8988T (cell line): ENCODE results near the gene RCAN2.

ENCODE experiments used
- DNase-seq: peaks from one replicate; pipeline ENCODE4 v3.0.0; 2011

RCAN2 gene

DNA sequence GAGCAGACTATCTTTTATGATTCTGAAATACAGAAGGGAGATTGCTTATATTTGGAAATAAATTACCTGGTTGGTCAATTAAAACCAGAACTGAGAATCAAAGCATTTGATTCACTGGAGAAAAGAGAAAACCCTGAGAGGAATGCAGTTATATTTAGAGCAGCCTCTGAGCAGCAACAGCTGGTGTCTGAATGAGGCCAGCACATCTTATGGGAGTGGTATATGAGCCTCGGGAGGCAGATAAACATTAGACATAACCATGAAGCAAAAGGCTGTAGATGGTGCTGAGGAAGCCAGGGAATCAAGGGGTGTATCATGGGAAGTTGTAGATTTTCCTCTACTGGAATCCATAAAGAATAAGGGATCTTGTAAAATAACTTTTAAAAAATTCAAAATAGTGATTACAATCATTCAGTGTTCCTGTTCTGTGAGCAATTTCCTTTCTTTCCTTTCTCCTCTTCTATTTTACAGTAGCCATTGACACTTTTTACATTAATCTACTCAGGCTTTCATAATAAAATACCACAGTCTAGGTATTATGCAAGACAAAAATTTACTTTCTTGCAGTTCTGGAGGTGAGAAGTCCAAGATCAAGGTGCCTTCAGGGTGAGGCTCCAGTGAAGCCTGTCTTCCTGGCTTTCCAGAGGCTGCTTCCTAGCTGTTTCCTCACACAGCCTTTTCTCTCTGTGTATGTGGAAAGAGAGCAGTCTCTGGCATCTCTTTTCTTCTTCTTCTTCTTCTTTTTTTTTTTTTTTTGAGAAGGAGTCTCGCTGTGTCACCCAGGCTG lies 287.7 kb downstream of the RCAN2 start:
- DNase-seq = no peak

GRCh38 chr6:46201702-46202101 lies 289.5 kb downstream of the RCAN2 start:
- no peak for DNase-seq

DNA sequence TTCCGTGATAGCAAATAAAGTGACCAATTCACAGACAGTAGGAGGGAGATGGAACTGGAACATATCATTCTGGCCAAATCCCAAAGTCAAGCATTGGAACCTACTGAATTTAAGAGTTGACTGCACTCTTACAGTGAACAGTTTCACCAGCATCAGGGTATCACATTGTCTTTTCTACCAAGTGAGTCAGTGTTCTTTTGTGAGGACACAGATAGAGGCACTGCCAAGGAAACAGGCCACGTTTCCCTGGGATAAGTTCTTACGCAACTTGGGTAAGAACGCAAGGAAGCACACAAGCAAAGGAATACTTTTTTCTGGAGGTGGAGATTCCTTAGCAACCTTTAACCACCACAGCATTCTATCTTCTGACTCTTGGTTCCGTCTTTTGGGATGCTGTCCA lies 291.9 kb downstream of the RCAN2 start:
- DNase-seq = no peak

DNA sequence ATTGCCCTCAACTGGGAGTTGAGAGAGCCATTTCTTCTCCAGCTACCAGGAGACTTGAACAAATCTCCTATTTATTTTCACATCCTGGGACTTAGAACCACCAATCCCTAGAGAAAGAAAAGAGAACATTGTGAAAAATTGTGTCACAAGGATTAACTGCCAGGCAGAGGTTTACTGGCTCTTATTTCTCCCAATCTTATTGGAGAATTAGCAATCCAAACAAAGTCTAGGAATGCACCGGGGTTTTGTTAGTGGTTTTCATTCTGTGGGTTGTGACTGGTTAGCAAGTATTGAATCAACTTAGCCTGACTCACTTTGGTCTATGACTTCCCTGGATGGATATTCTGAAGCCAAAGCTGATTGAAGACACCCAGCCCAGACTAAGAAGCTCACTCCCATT lies 299.3 kb downstream of the RCAN2 start:
- DNase-seq = no peak

DNA sequence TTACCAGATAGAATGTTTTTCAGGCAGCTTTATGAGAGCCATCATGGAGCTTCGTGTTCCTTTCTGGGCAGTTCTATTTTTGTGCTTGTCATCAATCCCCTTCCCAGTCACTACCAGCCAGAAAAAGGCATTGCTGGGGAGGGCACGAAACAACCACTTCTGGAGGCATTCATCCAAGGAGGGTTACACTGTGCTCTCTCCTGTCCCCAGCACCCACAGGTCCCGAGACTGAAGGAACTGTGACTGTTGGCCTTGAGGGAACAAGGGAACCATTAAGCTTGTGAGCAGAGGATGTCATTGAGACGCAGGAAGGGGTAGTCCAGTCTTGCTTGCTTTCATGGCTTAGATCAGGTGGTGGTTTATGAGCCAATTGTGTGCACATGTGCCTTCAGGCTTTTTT lies 300.4 kb downstream of the RCAN2 start:
- DNase-seq = no peak

DNA sequence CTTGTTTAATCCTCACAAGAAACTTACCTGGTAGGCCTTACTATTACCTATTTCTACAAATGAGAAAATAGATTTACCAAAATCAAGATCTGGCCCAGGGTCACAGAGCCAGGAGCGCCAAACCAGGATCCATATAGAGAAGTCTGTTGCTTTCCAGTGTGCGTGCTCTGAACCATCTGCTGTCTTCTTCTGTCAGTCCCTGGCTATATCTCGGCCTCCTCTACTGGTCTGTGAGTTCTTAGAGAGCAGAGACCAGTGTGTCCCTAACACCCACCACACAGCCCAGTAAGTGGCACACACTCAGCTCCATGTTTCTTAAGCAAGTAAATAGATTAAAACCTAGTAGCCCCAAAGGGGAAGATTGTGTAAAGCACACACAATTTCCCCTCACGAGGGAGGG lies 301.5 kb downstream of the RCAN2 start:
- no peak for DNase-seq

DNA sequence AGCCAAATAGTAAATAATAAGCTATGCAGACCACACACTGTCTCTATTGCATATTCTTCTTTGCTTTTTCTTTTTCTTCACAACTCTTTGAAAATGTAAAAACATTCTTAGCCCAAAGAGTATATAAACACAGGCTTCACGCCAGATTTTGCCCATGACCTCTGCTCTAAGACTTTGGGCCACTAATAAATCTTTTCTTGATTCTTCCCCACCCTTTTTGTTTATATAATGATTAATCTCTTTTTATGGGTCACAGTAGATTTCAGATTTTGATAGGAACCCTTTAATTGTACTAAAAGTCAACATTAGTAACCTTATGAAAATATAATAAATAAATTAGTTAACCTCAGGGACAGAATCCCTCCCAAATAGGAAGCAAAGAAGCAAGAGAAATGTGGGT lies 304.7 kb downstream of the RCAN2 start:
- DNase-seq = no peak

- no peak for DNase-seq
Observed at GRCh38 chr6:46184114-46184513, 307.1 kb downstream of the RCAN2 start.

GRCh38 chr6:46175976-46176375 lies 315.3 kb downstream of the RCAN2 start:
- no peak for DNase-seq

- DNase-seq = no peak
Observed at GRCh38 chr6:46175446-46175845, 315.8 kb downstream of the RCAN2 start.

- DNase-seq = no peak
Observed at GRCh38 chr6:46174904-46175303, 316.3 kb downstream of the RCAN2 start.

GRCh38 chr6:46172176-46172575 lies 319.1 kb downstream of the RCAN2 start:
- no peak for DNase-seq
